ENCODE data around the gene TRIM25. TPM values are rescaled to one million over a fixed set of nuclear protein-coding genes. Genes with fewer than 3 reads are reported as not detected.
A peak's percentile ranks its signal among the peaks of the same experiment; 100 is the strongest.

Gene TRIM25
- total RNA-seq, 1 experiment from 2014 or later = 7.9 TPM

- Histone ChIP-seq H3K27me3 (ENCODE audit: control insufficient read depth, insufficient read depth, low read length) (peaks cover 22% of the 10 kb centered on the region), H3K36me3 (replicated peaks; ENCODE audit: control insufficient read depth, insufficient read depth, low read length) (no peaks in the 10 kb centered on the region; the same call in 1 of the 2 replicates), H3K4me3 (ENCODE audit: insufficient read depth, low read depth, low read length) (peak overlapping the region; percentile 84)
- no peak for DNase-seq
Measured at GRCh38 chr17:56913000-56913311, 893 bp downstream of the TRIM25 start.

DNA sequence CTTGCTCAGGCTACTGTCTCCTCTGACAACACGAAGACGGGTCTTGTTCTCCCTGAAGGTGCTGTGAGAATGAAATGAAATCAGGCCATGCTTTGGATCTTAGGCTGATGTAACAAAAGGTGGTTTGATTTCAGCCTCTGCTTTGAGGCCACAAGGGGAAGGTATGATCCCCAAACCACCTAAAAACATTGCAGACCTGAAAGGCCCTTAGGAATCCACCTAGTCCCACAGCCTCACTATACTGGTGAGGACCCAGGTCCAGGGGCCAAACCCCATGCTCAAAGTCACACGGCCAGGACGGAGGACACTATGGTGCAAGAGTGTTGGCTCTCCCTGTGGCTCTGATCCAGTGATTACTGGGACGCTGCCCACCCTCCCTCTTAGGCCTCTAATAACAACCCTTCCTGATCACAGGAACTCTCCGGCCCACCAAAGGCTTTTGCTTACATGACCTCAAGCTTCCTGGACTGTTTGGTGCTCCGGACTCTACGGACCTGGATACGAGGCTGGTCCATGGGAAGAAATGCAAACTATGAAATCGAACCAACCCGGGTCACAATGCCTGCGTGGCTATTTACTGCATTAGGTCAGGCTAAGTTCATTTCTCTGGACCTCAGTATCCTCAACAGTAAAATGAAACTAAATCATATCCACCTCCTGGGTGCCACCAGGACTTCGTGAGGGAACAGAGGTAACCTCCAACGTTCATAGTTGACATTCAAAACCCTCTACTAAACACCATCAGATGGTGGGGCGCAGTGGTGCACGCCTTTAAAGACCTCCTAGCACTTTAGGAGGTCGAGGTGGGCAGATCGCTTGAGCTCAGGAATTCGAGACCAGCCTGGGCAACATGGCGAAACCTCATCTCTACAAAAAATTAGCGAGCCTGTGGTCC, 1.5 kb downstream of the TRIM25 start:
- peaks cover 22% of the 10 kb centered on the region for H3K27me3 ChIP-seq (ENCODE audit: control insufficient read depth, insufficient read depth, low read length)
- H3K4me3 ChIP-seq (ENCODE audit: insufficient read depth, low read depth, low read length) = no peak overlapping the region
- no peak for DNase-seq
- no peaks in the 10 kb centered on the region; the same call in 1 of the 2 replicates for H3K36me3 ChIP-seq (replicated peaks; ENCODE audit: control insufficient read depth, insufficient read depth, low read length)

GRCh38 chr17:56910509-56911235, 3.2 kb downstream of the TRIM25 start:
- Histone ChIP-seq H3K27me3 (ENCODE audit: control insufficient read depth, insufficient read depth, low read length) (peaks cover 22% of the 10 kb centered on the region), H3K36me3 (replicated peaks; ENCODE audit: control insufficient read depth, insufficient read depth, low read length) (no peaks in the 10 kb centered on the region; the same call in 1 of the 2 replicates), H3K4me3 (ENCODE audit: insufficient read depth, low read depth, low read length) (no peak overlapping the region)
- no peak for DNase-seq

DNA sequence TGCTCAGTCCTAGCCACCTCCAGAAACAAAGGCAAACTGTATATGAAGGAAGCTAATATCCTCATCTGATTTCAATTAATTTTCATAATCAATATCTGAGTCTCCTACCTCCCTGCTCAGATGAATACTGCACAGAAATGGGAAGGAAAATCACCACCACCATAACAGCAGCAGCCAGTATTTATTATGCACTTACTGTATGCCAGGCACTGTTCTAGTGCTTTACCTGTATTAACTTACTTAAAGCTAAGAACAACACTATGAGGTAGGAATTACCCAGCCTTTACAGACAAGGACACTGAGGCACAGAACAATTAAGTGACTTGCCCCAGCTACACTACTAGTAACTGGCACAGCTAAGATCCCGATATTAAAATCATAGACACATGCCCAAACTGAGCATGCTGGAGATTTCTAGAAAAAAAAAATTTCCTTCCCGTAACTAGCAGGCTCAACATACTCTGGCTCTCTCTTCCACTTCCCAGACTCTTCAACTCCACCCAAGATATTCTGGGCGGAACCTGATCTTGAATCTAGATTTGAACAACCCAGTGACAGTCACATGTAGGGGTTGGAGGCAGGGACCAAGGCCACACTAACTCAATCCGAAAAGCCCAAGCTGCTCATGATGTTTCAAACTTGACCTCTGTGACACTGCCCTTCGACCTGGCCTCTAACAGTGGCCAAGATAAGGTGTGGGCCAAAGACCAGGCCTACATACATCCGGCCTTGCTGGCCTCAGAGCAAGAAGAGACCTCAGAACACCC, 3.9 kb downstream of the TRIM25 start:
- no peak for DNase-seq

GRCh38 chr17:56908001-56908542, 5.8 kb downstream of the TRIM25 start:
- Histone ChIP-seq H3K27me3 (ENCODE audit: control insufficient read depth, insufficient read depth, low read length) (peaks cover 3% of the 10 kb centered on the region; the same call in 1 of the 2 replicates), H3K36me3 (replicated peaks; ENCODE audit: control insufficient read depth, insufficient read depth, low read length) (peaks cover 2% of the 10 kb centered on the region; the same call in 1 of the 2 replicates)
- DNase-seq = no peak

More for the DNA sequence above, 3.9 kb downstream of the TRIM25 start:
- H3K36me3 ChIP-seq (replicated peaks; ENCODE audit: control insufficient read depth, insufficient read depth, low read length) = no peaks in the 10 kb centered on the region; the same call in 1 of the 2 replicates
- H3K4me3 ChIP-seq (ENCODE audit: insufficient read depth, low read depth, low read length) = no peak overlapping the region
- H3K27me3 ChIP-seq (ENCODE audit: control insufficient read depth, insufficient read depth, low read length) = peaks cover 17% of the 10 kb centered on the region

DNA sequence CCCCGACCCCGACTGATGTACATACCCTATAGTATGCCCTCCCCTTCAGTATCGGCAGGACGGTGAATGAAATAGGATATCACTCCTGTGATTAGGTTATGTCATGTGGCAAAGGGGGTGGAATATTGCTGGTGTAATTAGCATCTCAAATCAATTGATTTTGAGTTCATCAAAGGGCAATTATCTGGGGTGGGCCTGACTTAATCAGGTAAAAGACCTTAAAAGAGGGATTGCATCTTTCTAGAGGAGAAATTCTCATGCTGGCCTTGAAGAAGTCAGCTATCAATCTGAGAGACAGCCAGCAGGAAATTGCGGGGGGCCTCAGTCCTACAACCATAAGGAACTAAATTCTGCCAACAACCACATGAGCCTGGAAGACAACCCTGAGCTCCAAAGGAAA, 10.3 kb downstream of the TRIM25 start:
- Histone ChIP-seq H3K36me3 (replicated peaks; ENCODE audit: control insufficient read depth, insufficient read depth, low read length) (peaks cover 7% of the 10 kb centered on the region), H3K27me3 (ENCODE audit: control insufficient read depth, insufficient read depth, low read length) (no peaks in the 10 kb centered on the region), H3K4me3 (ENCODE audit: insufficient read depth, low read depth, low read length) (no peak overlapping the region)
- DNase-seq = no peak

More at GRCh38 chr17:56908001-56908542, 5.8 kb downstream of the TRIM25 start:
- no peak overlapping the region for H3K4me3 ChIP-seq (ENCODE audit: insufficient read depth, low read depth, low read length)

DNA sequence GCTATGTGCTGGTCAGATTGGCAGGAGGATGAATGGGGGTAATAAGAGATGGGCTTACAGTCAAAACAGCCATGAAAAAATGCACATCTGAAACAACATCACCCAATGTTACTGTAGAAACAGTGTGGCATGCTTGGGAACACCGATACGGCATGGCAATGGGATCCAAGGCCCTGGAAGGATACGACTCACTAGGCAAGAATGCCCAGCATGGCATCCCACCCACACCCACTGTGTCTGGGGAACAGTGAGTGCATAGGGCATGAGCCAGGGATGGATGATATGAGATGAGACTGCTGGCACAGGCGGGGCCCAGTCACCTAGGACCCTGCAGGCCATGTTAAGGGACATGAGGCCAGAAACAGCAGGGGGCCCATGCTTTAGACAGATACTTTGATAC, 11.5 kb downstream of the TRIM25 start:
- Histone ChIP-seq H3K27me3 (ENCODE audit: control insufficient read depth, insufficient read depth, low read length) (no peaks in the 10 kb centered on the region), H3K36me3 (replicated peaks; ENCODE audit: control insufficient read depth, insufficient read depth, low read length) (peaks cover 7% of the 10 kb centered on the region), H3K4me3 (ENCODE audit: insufficient read depth, low read depth, low read length) (no peak overlapping the region)
- no peak for DNase-seq

- no peak for DNase-seq
- Histone ChIP-seq H3K4me3 (ENCODE audit: insufficient read depth, low read depth, low read length) (no peak overlapping the region), H3K36me3 (replicated peaks; ENCODE audit: control insufficient read depth, insufficient read depth, low read length) (peaks cover 7% of the 10 kb centered on the region), H3K27me3 (ENCODE audit: control insufficient read depth, insufficient read depth, low read length) (no peaks in the 10 kb centered on the region)
Measured at GRCh38 chr17:56899403-56899802, 14.4 kb downstream of the TRIM25 start.

- peaks cover 5% of the 10 kb centered on the region for H3K36me3 ChIP-seq (replicated peaks; ENCODE audit: control insufficient read depth, insufficient read depth, low read length)
- H3K27me3 ChIP-seq (ENCODE audit: control insufficient read depth, insufficient read depth, low read length) = no peaks in the 10 kb centered on the region
- H3K4me3 ChIP-seq (ENCODE audit: insufficient read depth, low read depth, low read length) = no peak overlapping the region
- DNase-seq = no peak
Measured at GRCh38 chr17:56898874-56899273, 15.0 kb downstream of the TRIM25 start.

DNA sequence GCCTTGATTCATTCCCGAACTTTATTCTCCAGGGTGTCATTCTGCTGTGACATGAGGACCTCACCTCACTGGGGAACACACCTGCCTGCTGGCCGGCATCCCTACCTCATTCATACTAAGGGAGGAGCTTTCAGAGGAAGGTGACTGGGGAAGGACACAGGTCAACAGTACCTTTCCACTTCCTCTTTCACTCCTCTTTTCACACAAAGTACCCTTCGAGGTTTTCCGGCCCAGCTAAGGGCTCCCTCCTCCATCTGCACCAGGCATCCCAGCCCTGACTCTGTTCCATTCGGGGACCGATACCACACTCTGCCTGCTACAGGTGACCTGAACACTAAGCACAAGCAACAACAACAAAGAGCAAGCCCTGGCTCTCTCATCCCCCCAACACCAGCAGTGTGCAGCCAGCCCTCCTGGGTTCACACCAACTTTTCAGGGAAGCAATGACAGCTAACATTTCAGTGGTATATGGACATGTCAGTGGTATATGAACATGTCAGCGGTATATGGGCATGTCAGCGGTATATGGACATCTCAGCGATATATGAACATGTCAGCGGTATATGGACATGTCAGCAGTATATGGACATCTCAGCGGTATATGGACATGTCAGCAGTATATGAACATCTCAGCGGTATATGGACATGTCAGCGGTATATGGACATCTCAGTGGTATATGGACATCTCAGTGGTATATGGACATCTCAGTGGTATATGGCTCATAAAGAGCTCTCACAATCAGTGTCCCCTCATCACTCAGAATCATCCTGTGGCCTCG, 16.0 kb downstream of the TRIM25 start:
- Histone ChIP-seq H3K36me3 (replicated peaks; ENCODE audit: control insufficient read depth, insufficient read depth, low read length) (peaks cover 5% of the 10 kb centered on the region), H3K4me3 (ENCODE audit: insufficient read depth, low read depth, low read length) (no peak overlapping the region), H3K27me3 (ENCODE audit: control insufficient read depth, insufficient read depth, low read length) (no peaks in the 10 kb centered on the region)
- DNase-seq = no peak

DNA sequence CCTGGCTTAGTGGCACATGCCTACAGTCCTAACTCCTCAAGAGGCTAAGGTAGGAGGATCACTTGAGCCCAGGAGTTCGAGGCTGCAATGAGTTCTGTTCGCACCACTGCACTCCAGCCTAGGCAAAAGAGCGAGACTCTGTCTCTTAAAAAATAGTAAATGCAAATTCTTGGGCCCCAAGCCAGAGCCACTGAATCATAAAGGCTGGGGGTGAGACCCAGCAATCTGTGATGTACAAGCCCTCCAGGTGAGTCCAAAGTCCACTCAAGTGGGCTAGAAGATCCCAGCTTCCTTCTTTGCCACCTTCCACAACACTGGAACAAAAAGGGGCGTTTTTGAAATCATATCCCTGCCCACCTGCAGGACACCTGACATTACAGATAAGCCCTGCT, 16.9 kb downstream of the TRIM25 start:
- Histone ChIP-seq H3K27me3 (ENCODE audit: control insufficient read depth, insufficient read depth, low read length) (no peaks in the 10 kb centered on the region), H3K36me3 (replicated peaks; ENCODE audit: control insufficient read depth, insufficient read depth, low read length) (peaks cover 4% of the 10 kb centered on the region), H3K4me3 (ENCODE audit: insufficient read depth, low read depth, low read length) (no peak overlapping the region)
- DNase-seq = no peak

DNA sequence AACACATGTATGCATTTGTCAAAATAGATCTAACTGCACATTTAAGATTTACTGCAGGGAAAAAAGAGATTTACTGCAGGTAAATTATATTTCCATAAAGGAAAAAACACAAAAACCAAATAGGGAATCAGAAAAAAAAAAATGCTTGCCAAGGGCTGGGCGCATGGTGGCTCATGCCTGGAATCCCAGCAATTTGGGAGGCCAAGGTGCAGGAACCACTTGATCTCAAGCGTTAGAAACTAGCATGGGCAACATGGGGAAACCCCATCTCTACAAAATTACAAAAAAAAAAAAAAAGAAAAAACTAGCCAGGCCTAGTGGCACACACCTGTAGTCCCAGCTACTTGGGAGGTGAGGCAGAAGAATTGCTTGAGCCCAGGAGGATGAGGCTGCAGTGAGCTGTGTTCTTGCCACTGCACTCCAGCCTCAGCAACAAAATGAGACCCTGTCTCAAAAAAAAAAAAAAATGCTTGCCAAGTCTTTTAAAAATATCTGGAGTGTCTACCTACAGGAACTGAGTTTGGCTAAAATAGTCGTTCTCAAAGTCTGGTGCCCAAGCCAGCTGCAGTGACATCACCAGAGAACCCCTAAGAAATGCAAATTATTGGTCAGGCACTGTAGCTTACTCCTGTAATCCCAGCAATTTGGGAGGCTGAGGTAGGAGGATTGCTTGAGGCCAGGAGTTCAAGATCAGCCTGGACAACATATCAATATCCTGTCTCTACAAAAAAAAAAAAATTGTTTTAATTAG, 17.5 kb downstream of the TRIM25 start:
- H3K27me3 ChIP-seq (ENCODE audit: control insufficient read depth, insufficient read depth, low read length) = no peaks in the 10 kb centered on the region
- DNase-seq = no peak
- peaks cover 3% of the 10 kb centered on the region for H3K36me3 ChIP-seq (replicated peaks; ENCODE audit: control insufficient read depth, insufficient read depth, low read length)
- H3K4me3 ChIP-seq (ENCODE audit: insufficient read depth, low read depth, low read length) = no peak overlapping the region

- H3K36me3 ChIP-seq (replicated peaks; ENCODE audit: control insufficient read depth, insufficient read depth, low read length) = peaks cover 2% of the 10 kb centered on the region
- H3K4me3 ChIP-seq (ENCODE audit: insufficient read depth, low read depth, low read length) = no peak overlapping the region
- DNase-seq = no peak
- H3K27me3 ChIP-seq (ENCODE audit: control insufficient read depth, insufficient read depth, low read length) = no peaks in the 10 kb centered on the region
Measured at GRCh38 chr17:56894859-56895455, 18.9 kb downstream of the TRIM25 start.
